SK-N-SH treated with all-trans-retinoic acid at 6 μM for 48 hours (cell line): ENCODE results near the gene EN1.

ENCODE experiments used
- ATAC-seq: fragments of 200-7000 bp; cut with Tn5 transposase; 3 replicates; pipeline ENCODE4 v1.9.1; 2020; ENCODE audit warnings: mild to moderate bottlenecking, moderate library complexity
- ARNTL ChIP-seq: fragments of 450-650 bp; formaldehyde crosslinking; IDR thresholded peaks from 2 replicates; pipeline ENCODE4 v1.5.0; 2020; ENCODE audit warnings: low read depth, mild to moderate bottlenecking, moderate library complexity, borderline replicate concordance
- CREB5 ChIP-seq: fragments of 250-450 bp; sonication (Bioruptor Pico); IDR thresholded peaks from 2 replicates; pipeline ENCODE4 v1.5.1; 2020; ENCODE audit warnings: low read depth, mild to moderate bottlenecking, moderate library complexity
- CSDC2 ChIP-seq: fragments of 250-450 bp; sonication (Bioruptor Pico); IDR thresholded peaks from 2 replicates; pipeline ENCODE4 v1.5.0; 2020; ENCODE audit warnings: mild to moderate bottlenecking, moderate library complexity
- CSRNP3 ChIP-seq: fragments of 250-450 bp; sonication (Bioruptor Pico); IDR thresholded peaks from 2 replicates; pipeline ENCODE4 v1.5.1; 2021; ENCODE audit warnings: mild to moderate bottlenecking, moderate library complexity
- GLIS3 ChIP-seq: fragments of 250-450 bp; sonication (Bioruptor Pico); IDR thresholded peaks from 2 replicates; pipeline ENCODE4 v1.5.0; 2020; ENCODE audit warnings: mild to moderate bottlenecking, moderate library complexity
- PATZ1 ChIP-seq: fragments of 250-450 bp; sonication (Bioruptor Pico); IDR thresholded peaks from 2 replicates; pipeline ENCODE4 v1.8.0; 2020; ENCODE audit warnings: mild to moderate bottlenecking, moderate library complexity, borderline replicate concordance
- POU6F1 ChIP-seq: fragments of 250-450 bp; sonication (Bioruptor Pico); IDR thresholded peaks from 2 replicates; pipeline ENCODE4 v1.8.0; 2021; ENCODE audit warnings: low read depth, mild to moderate bottlenecking, moderate library complexity, borderline replicate concordance
- PPARA ChIP-seq: fragments of 250-450 bp; sonication (Bioruptor Pico); IDR thresholded peaks from 2 replicates; pipeline ENCODE4 v1.5.0; 2020; ENCODE audit warnings: mild to moderate bottlenecking, borderline replicate concordance
- SNAI2 ChIP-seq: fragments of 250-450 bp; sonication (Bioruptor Pico); IDR thresholded peaks from 2 replicates; pipeline ENCODE4 v1.5.0; 2020; ENCODE audit warnings: mild to moderate bottlenecking, moderate library complexity
- TOX ChIP-seq: fragments of 250-450 bp; sonication (Bioruptor Pico); IDR thresholded peaks from 2 replicates; pipeline ENCODE4 v1.8.0; 2021; ENCODE audit warnings: mild to moderate bottlenecking, moderate library complexity, borderline replicate concordance
- TSHZ2 ChIP-seq: fragments of 250-450 bp; sonication (Bioruptor Pico); IDR thresholded peaks from 2 replicates; pipeline ENCODE4 v1.5.0; 2020; ENCODE audit warnings: mild to moderate bottlenecking, moderate library complexity
- ZFP3 ChIP-seq: fragments of 250-450 bp; sonication (Bioruptor Pico); IDR thresholded peaks from 2 replicates; pipeline ENCODE4 v1.5.0; 2020; ENCODE audit warnings: mild to moderate bottlenecking, moderate library complexity
- ZNF70 ChIP-seq: fragments of 450-650 bp; formaldehyde crosslinking; IDR thresholded peaks from 2 replicates; pipeline ENCODE4 v1.5.0; 2020; ENCODE audit warnings: mild to moderate bottlenecking, moderate library complexity
- ZNF8 ChIP-seq: fragments of 450-650 bp; formaldehyde crosslinking; IDR thresholded peaks from 2 replicates; pipeline ENCODE4 v1.5.0; 2020; ENCODE audit warnings: mild to moderate bottlenecking, moderate library complexity

EN1 gene

GRCh38 chr2:118841450-118841827 lies 6.0 kb downstream of the EN1 start:
- ATAC-seq, result no peak

GRCh38 chr2:118838741-118839455 lies 8.6 kb downstream of the EN1 start:
- ATAC-seq, result no peak
- TF ChIP-seq PATZ1 (CRISPR knock-in tag) (no peak), CSRNP3 (no peak)
- TF ChIP-seq, all 23 proteins: peak for 0

More at GRCh38 chr2:118841450-118841827, 6.0 kb downstream of the EN1 start:
- TF ChIP-seq ZNF8 (CRISPR knock-in tag), result no peak
- TF ChIP-seq PPARA (CRISPR knock-in tag), result no peak
- TF ChIP-seq POU6F1, result no peak
- TF ChIP-seq CREB5 (CRISPR knock-in tag), result no peak
- no peak for TF ChIP-seq TOX
- no peak for TF ChIP-seq SNAI2
- no peak for TF ChIP-seq PATZ1 (CRISPR knock-in tag)
- no peak for TF ChIP-seq ARNTL (CRISPR knock-in tag)
- no peak for TF ChIP-seq ZFP3 (CRISPR knock-in tag)
- TF ChIP-seq, all 23 proteins: peak for 0

DNA sequence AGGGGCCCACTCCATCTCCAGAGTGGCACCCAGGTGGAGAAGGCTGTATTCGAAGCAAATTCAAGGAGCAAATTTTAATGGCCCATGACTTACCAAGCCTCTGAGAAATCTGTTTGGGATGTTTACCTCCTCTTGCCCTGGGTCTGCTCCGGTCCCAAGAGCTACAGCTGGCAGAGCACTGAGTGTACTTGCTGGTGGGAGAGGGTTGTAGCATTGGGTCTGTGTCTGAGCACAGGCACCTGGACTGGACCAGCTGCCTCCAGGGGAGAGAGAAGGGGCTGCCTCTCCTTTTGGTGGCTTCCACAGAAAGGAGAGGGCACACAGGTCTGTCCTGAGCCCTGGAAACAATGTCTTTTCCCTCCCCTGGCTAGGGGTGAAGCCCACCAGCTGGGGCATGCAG lies 9.8 kb downstream of the EN1 start:
- TF ChIP-seq POU6F1 (no peak), ZNF8 (CRISPR knock-in tag) (no peak), ARNTL (CRISPR knock-in tag) (no peak), CSRNP3 (no peak)
- no peak for ATAC-seq

- TF ChIP-seq PPARA (CRISPR knock-in tag) (no peak), ZNF70 (CRISPR knock-in tag) (no peak), POU6F1 (no peak), CSDC2 (CRISPR knock-in tag) (no peak), TSHZ2 (no peak), GLIS3 (CRISPR knock-in tag) (no peak)
- no peak for ATAC-seq
Measured at GRCh38 chr2:118837067-118837466, 10.4 kb downstream of the EN1 start.
